ENCODE measurements around the gene MRPL16.

DNA sequence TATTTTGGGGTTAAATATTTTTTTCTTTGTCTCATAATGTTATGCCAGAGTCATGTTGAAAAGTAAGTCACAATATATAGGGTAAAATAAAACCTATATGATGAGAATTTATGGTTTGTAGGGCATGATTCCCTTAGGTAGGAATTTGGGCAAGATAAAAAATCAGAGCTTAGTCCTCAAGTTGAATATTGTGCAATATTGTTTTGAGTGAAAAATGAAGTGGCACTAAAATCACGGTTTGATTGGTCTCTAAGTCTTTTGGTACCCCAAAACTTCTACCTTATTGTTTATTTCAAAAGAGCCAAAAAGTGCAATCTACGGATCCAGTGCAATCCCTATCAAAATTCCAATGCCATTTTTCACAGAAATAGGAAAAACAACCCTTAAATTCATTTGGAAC, 1.6 kb upstream of the MRPL16 start:
- TF ChIP-seq, protein P1, sequence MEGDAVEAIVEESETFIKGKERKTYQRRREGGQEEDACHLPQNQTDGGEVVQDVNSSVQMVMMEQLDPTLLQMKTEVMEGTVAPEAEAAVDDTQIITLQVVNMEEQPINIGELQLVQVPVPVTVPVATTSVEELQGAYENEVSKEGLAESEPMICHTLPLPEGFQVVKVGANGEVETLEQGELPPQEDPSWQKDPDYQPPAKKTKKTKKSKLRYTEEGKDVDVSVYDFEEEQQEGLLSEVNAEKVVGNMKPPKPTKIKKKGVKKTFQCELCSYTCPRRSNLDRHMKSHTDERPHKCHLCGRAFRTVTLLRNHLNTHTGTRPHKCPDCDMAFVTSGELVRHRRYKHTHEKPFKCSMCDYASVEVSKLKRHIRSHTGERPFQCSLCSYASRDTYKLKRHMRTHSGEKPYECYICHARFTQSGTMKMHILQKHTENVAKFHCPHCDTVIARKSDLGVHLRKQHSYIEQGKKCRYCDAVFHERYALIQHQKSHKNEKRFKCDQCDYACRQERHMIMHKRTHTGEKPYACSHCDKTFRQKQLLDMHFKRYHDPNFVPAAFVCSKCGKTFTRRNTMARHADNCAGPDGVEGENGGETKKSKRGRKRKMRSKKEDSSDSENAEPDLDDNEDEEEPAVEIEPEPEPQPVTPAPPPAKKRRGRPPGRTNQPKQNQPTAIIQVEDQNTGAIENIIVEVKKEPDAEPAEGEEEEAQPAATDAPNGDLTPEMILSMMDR (IDR thresholded peaks at IDR 0.05; ENCODE audit: insufficient read depth, low read length, poor library complexity, severe bottlenecking), result no peak
- no peak for TF ChIP-seq EZH2phosphoT487 (conservative IDR thresholded peaks at IDR 0.05; ENCODE audit: low read length)
